COLO829 (cell line): Measurements from ENCODE around the gene FTMT.
"Not testable (repeated sequence)": the region's sequence is repeated elsewhere in the genome, so short reads cannot be mapped to it uniquely, and the experiment has no call there.

Experiments used
- DNase-seq: peaks from one replicate; pipeline ENCODE4 v3.0.0; 2012; ENCODE audit warnings: low spot score

The FTMT gene

GRCh38 chr5:121851643-121852574, at the start of gene FTMT:
Gene FTMT, plus strand, starts transcription at chr5:121851882. Its CDS starts 82 bp downstream, at chr5:121851964.
- DNase-seq: no peak

GRCh38 chr5:121805251-121805650, 46.4 kb upstream of the FTMT start:
- not testable (repeated sequence) for DNase-seq

- no peak for DNase-seq
Measured at GRCh38 chr5:121805911-121806310, 45.8 kb upstream of the FTMT start.

GRCh38 chr5:121816164-121816563, 35.5 kb upstream of the FTMT start:
- DNase-seq: no peak

GRCh38 chr5:121819682-121820261, 31.9 kb upstream of the FTMT start:
- no peak for DNase-seq

- peak; percentile 3 for DNase-seq
Measured at GRCh38 chr5:121833617-121834016, 18.1 kb upstream of the FTMT start.

- DNase-seq: peak; percentile 59
Measured at GRCh38 chr5:121834021-121834420, 17.7 kb upstream of the FTMT start.

GRCh38 chr5:121841892-121842291, 9.8 kb upstream of the FTMT start:
- no peak for DNase-seq

GRCh38 chr5:121850272-121850671, 1.4 kb upstream of the FTMT start:
- no peak for DNase-seq

- no peak for DNase-seq
Measured at GRCh38 chr5:121853850-121854249, 2.2 kb downstream of the FTMT start.

GRCh38 chr5:121862801-121863200, 11.1 kb downstream of the FTMT start:
- DNase-seq: no peak

- no peak for DNase-seq
Measured at GRCh38 chr5:121863753-121864285, 12.1 kb downstream of the FTMT start.

- no peak for DNase-seq
Measured at GRCh38 chr5:121867403-121867802, 15.7 kb downstream of the FTMT start.

- peak; percentile 27 for DNase-seq
Measured at GRCh38 chr5:121870489-121870888, 18.8 kb downstream of the FTMT start.

- DNase-seq: no peak
Measured at GRCh38 chr5:121872856-121873255, 21.2 kb downstream of the FTMT start.

- DNase-seq: no peak
Measured at GRCh38 chr5:121873409-121873808, 21.7 kb downstream of the FTMT start.

GRCh38 chr5:121885630-121886029, 33.9 kb downstream of the FTMT start:
- DNase-seq: no peak

- no peak for DNase-seq
Measured at GRCh38 chr5:121887727-121888126, 36.0 kb downstream of the FTMT start.

GRCh38 chr5:121890297-121890858, 38.7 kb downstream of the FTMT start:
- no peak for DNase-seq

GRCh38 chr5:121897341-121897740, 45.7 kb downstream of the FTMT start:
- no peak for DNase-seq

- DNase-seq: no peak
Measured at GRCh38 chr5:121899346-121899745, 47.7 kb downstream of the FTMT start.
